ENCODE measurements around the gene ATP1A3.

DNA sequence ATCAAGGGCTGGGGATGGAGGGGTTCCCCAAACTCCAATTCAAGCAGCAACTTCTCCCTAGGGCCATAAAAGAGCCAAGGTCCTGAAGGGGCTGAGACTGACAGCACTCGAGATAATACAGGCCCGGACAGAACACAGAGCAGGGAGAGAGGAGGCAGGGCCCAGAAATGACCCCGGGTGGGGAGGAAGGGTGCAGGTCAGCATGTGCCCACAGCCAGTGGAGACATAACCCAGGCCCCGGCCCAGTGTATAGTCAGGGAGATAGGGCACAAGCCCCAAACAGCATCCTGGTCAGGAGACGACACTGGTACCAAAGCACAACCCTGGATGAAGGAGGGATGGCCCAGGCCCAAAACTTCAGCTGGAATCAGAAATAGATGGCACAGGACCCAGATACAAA, 28.6 kb upstream of the ATP1A3 start:
- TF ChIP-seq, protein P1, sequence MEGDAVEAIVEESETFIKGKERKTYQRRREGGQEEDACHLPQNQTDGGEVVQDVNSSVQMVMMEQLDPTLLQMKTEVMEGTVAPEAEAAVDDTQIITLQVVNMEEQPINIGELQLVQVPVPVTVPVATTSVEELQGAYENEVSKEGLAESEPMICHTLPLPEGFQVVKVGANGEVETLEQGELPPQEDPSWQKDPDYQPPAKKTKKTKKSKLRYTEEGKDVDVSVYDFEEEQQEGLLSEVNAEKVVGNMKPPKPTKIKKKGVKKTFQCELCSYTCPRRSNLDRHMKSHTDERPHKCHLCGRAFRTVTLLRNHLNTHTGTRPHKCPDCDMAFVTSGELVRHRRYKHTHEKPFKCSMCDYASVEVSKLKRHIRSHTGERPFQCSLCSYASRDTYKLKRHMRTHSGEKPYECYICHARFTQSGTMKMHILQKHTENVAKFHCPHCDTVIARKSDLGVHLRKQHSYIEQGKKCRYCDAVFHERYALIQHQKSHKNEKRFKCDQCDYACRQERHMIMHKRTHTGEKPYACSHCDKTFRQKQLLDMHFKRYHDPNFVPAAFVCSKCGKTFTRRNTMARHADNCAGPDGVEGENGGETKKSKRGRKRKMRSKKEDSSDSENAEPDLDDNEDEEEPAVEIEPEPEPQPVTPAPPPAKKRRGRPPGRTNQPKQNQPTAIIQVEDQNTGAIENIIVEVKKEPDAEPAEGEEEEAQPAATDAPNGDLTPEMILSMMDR (conservative IDR thresholded peaks at IDR 0.05; ENCODE audit: low read depth, low read length), result no peak
- no peak for TF ChIP-seq EZH2 (IDR thresholded peaks at IDR 0.05; ENCODE audit: borderline replicate concordance, low read depth, low read length, poor library complexity, severe bottlenecking)
